ENCODE measurements around the gene STIMATE.

Gene STIMATE

GRCh38 chr3:52811452-52812011 is 85.8 kb downstream of the STIMATE start:
- Mint-ChIP-seq H3K27me3 (ENCODE audit: low read depth) (no peaks in the 10 kb centered on the region), H3K4me1 (no peaks in the 10 kb centered on the region), H3K4me3 (no peak overlapping the region), H3K36me3 (ENCODE audit: low read depth) (no peaks in the 10 kb centered on the region), H3K9me3 (no peaks in the 10 kb centered on the region), H3K27ac (no peak overlapping the region)
- no peak for TF ChIP-seq CTCF (IDR thresholded peaks at IDR 0.05; ENCODE audit: unreplicated experiment in 3 of 3)

GRCh38 chr3:52810923-52811322 is 86.4 kb downstream of the STIMATE start:
- Mint-ChIP-seq H3K4me1 (no peaks in the 10 kb centered on the region), H3K9me3 (no peaks in the 10 kb centered on the region), H3K4me3 (no peak overlapping the region), H3K27me3 (ENCODE audit: low read depth) (no peaks in the 10 kb centered on the region), H3K27ac (no peak overlapping the region), H3K36me3 (ENCODE audit: low read depth) (no peaks in the 10 kb centered on the region)
- no peak for TF ChIP-seq CTCF (IDR thresholded peaks at IDR 0.05; ENCODE audit: unreplicated experiment in 3 of 3)

GRCh38 chr3:52809662-52810377 is 87.5 kb downstream of the STIMATE start:
- no peaks in the 10 kb centered on the region for H3K4me1 Mint-ChIP-seq
- TF ChIP-seq CTCF (IDR thresholded peaks at IDR 0.05; ENCODE audit: unreplicated experiment in 3 of 3), result no peak
- H3K4me3 Mint-ChIP-seq, result no peak overlapping the region
- H3K27me3 Mint-ChIP-seq (ENCODE audit: low read depth), result no peaks in the 10 kb centered on the region
- H3K36me3 Mint-ChIP-seq (ENCODE audit: low read depth), result no peaks in the 10 kb centered on the region
- H3K27ac Mint-ChIP-seq, result no peak overlapping the region
- H3K9me3 Mint-ChIP-seq, result no peaks in the 10 kb centered on the region

- no peak overlapping the region for H3K27ac Mint-ChIP-seq
- TF ChIP-seq CTCF (IDR thresholded peaks at IDR 0.05; ENCODE audit: unreplicated experiment in 3 of 3), result no peak
- no peak overlapping the region for H3K4me3 Mint-ChIP-seq
- H3K4me1 Mint-ChIP-seq, result no peaks in the 10 kb centered on the region
- H3K36me3 Mint-ChIP-seq (ENCODE audit: low read depth), result no peaks in the 10 kb centered on the region
- H3K27me3 Mint-ChIP-seq (ENCODE audit: low read depth), result no peaks in the 10 kb centered on the region
- no peaks in the 10 kb centered on the region for H3K9me3 Mint-ChIP-seq
Measured at GRCh38 chr3:52809149-52809548, 88.2 kb downstream of the STIMATE start.

- Mint-ChIP-seq H3K27me3 (ENCODE audit: low read depth) (no peaks in the 10 kb centered on the region), H3K4me1 (peaks cover 6% of the 10 kb centered on the region), H3K9me3 (no peaks in the 10 kb centered on the region), H3K36me3 (ENCODE audit: low read depth) (no peaks in the 10 kb centered on the region), H3K4me3 (no peak overlapping the region), H3K27ac (no peak overlapping the region)
- no peak for TF ChIP-seq CTCF (IDR thresholded peaks at IDR 0.05; ENCODE audit: unreplicated experiment in 3 of 3)
Measured at GRCh38 chr3:52805270-52806039, 91.9 kb downstream of the STIMATE start.

Data from nephron (organoid).